MCF 10A (cell line): ENCODE results near the gene PDPN. TPM values are rescaled to one million over a fixed set of nuclear protein-coding genes. Genes with fewer than 3 reads are reported as not detected.

Experiments
- BruUV-seq: library from RNA; stranded (reverse); fragments of 400-500 nt; replicated peaks from 2 replicates; lab custom pipeline; 2021; lab: Mats Ljungman, UMichigan
- CTCF ChIA-PET: fragments of 300-600 bp; sonication (Branson Sonifier 250); formaldehyde crosslinking; extraction: SDS; loops from one replicate; lab custom pipeline; 2021; ENCODE audit warnings: antibody characterized with exemption, inconsistent platforms; lab: Yijun Ruan, JAX
- POLR2A ChIA-PET: fragments of 300-600, 350-650 bp; sonication (Branson Sonifier 250); formaldehyde crosslinking; extraction: SDS; loops from one replicate; lab custom pipeline; 2020; ENCODE audit warnings: antibody characterized with exemption, inconsistent platforms; lab: Yijun Ruan, JAX
- DNase-seq: peaks from one replicate; pipeline ENCODE4 v3.0.0-alpha.2; 2018; ENCODE audit not compliant: unreplicated experiment
- H3K27ac Mint-ChIP-seq: one replicate; pipeline ENCODE4 v1.8.0; 2022; ENCODE audit warnings: mild to moderate bottlenecking, low read depth, mixed read lengths; ENCODE audit not compliant: unreplicated experiment
- H3K27me3 Mint-ChIP-seq: one replicate; pipeline ENCODE4 v1.8.0; 2022; ENCODE audit warnings: mixed read lengths; ENCODE audit not compliant: insufficient read depth, unreplicated experiment
- H3K36me3 Mint-ChIP-seq: one replicate; pipeline ENCODE4 v1.8.0; 2022; ENCODE audit warnings: mild to moderate bottlenecking, moderate library complexity, mixed read lengths; ENCODE audit not compliant: insufficient read depth, unreplicated experiment
- H3K4me1 Mint-ChIP-seq: one replicate; pipeline ENCODE4 v1.8.0; 2022; ENCODE audit warnings: mixed read lengths; ENCODE audit not compliant: insufficient read depth, unreplicated experiment
- H3K4me3 Mint-ChIP-seq: one replicate; pipeline ENCODE4 v1.8.0; 2022; ENCODE audit warnings: mild to moderate bottlenecking, moderate library complexity, mixed read lengths; ENCODE audit not compliant: unreplicated experiment
- H3K9me3 Mint-ChIP-seq: one replicate; pipeline ENCODE4 v1.8.0; 2022; ENCODE audit warnings: mixed read lengths; ENCODE audit not compliant: unreplicated experiment
- CTCF ChIP-seq: fragments of 200-600 bp; IDR thresholded peaks from one replicate; pipeline ENCODE4 v1.8.0; 2022; ENCODE audit warnings: antibody characterized with exemption, mild to moderate bottlenecking; ENCODE audit not compliant: unreplicated experiment
- intact Hi-C: fragments of 100-400 bp; cut with micrococcal nuclease; formaldehyde crosslinking; loops from 2 replicates; pipeline ENCODE4 v1.14.1; 2022
- total RNA-seq: library from RNA; stranded (reverse); gene quantifications from 2 replicates; pipeline ENCODE4 v1.2.3, GENCODE V29; 2022

Gene PDPN
- total RNA-seq, 1 experiment from 2014 or later: 35.1 TPM

- intact Hi-C loops: loop anchor here (1.0 kb wide), 1 partner anchor 37 kb away; no protein-coding TSS in a partner anchor
- no peak for TF ChIP-seq CTCF
- POLR2A ChIA-PET: interaction anchor here (0.7 to 13.3 kb wide), 18 partner anchors 8 to 334 kb away, joined by 3 to 253 read pairs (median 6); partner anchors contain the start of gene PDPN
- Mint-ChIP-seq H3K27me3 (no peaks in the 10 kb centered on the region), H3K4me3 (peak overlapping the region; percentile 26), H3K36me3 (peaks cover 37% of the 10 kb centered on the region), H3K9me3 (peaks cover 6% of the 10 kb centered on the region), H3K4me1 (peaks cover 54% of the 10 kb centered on the region), H3K27ac (peak overlapping the region; percentile 97)
- DNase-seq: no peak
- BruUV-seq: no TSS peak
- CTCF ChIA-PET: interaction anchor here (1.3 to 2.0 kb wide), 2 partner anchors 13 to 16 kb away, joined by 4 to 5 read pairs; no protein-coding TSS in a partner anchor
These were observed 37.2 kb downstream of the PDPN start for GRCh38 chr1:13620825-13621224.

GRCh38 chr1:13622446-13622845 is 38.8 kb downstream of the PDPN start:
- peak overlapping the region; percentile 17 for H3K27ac Mint-ChIP-seq
- H3K4me3 Mint-ChIP-seq: no peak overlapping the region
- ChIA-PET CTCF (interaction anchor here (0.6 to 1.0 kb wide), 2 partner anchors 45 to 103 kb away, joined by 3 to 6 read pairs; no protein-coding TSS in a partner anchor), POLR2A (interaction anchor here (0.9 to 13.3 kb wide), 3 partner anchors 9 to 37 kb away, joined by 4 to 253 read pairs (median 53); partner anchors contain the start of gene PDPN)
- TF ChIP-seq CTCF: no peak
- BruUV-seq: no TSS peak
- peaks cover 50% of the 10 kb centered on the region for H3K4me1 Mint-ChIP-seq
- H3K27me3 Mint-ChIP-seq: no peaks in the 10 kb centered on the region
- DNase-seq: no peak
- peaks cover 21% of the 10 kb centered on the region for H3K36me3 Mint-ChIP-seq
- H3K9me3 Mint-ChIP-seq: peaks cover 6% of the 10 kb centered on the region
- intact Hi-C loops: no loop called here

DNA sequence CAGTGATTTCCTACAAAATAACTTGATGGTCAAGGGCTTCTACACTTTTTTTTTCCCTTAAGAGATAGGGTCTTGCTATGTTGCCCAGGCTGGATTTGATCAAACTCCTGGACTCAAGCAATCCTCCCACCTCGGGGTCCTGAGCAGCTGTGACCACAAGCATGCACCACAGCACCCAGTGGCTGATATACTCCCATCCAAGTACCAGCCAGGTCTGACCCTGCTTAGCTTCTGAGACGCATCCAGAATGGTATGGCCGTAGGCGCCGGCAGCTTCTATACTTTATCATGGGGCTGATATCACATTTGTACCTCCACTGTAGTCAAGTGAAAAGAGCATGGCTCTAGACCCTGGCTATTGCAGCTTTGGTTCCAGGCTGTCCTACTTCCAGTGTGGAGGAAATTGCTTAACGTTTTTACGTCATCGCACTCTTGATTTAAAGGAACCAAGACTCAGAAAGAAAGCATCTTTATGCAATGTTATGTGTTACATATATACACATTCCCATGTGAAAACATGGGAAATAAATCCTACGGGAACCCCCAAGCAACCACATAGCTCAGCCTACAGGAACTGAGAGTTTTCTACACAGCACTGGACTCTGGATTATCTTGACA is 39.5 kb downstream of the PDPN start:
- Mint-ChIP-seq H3K9me3 (peaks cover 6% of the 10 kb centered on the region), H3K4me1 (peaks cover 47% of the 10 kb centered on the region), H3K36me3 (peaks cover 14% of the 10 kb centered on the region), H3K27me3 (no peaks in the 10 kb centered on the region), H3K4me3 (no peak overlapping the region), H3K27ac (no peak overlapping the region)
- CTCF ChIA-PET: interaction anchor here (1.0 kb wide), 1 partner anchor 45 kb away, joined by 6 read pairs; no protein-coding TSS in a partner anchor
- intact Hi-C loops: no loop called here
- DNase-seq: peak; percentile 78
- POLR2A ChIA-PET: interaction anchor here (1.1 to 13.3 kb wide), 2 partner anchors 19 to 35 kb away, joined by 3 to 253 read pairs; no protein-coding TSS in a partner anchor
- no TSS peak for BruUV-seq
- TF ChIP-seq CTCF: no peak

DNA sequence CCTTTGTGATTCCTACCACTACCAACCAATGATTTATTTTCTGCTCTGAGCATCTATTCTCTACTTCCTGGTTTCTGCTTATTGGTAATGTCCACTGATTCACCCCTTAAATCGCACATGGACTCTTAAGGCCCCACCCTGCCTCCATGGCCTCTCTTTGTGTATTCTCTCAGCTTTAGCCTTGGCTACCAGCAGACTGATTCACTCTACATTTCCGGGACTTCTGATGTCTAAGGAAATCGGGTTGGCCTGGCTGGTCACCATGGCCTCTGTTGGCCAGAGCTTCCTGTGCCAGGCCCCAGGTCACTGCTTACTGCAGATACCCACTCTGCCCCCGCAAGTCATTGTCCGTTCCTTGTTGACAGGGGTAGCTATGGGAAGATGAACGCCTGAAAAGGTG is 40.9 kb downstream of the PDPN start:
- DNase-seq: no peak
- peaks cover 12% of the 10 kb centered on the region for H3K36me3 Mint-ChIP-seq
- BruUV-seq: no TSS peak
- H3K4me3 Mint-ChIP-seq: no peak overlapping the region
- no peaks in the 10 kb centered on the region for H3K27me3 Mint-ChIP-seq
- H3K9me3 Mint-ChIP-seq: peaks cover 6% of the 10 kb centered on the region
- intact Hi-C loops: no loop called here
- H3K27ac Mint-ChIP-seq: no peak overlapping the region
- peaks cover 39% of the 10 kb centered on the region for H3K4me1 Mint-ChIP-seq
- CTCF ChIA-PET: interaction anchor here (0.7 kb wide), 1 partner anchor 14 kb away, joined by 3 read pairs; no protein-coding TSS in a partner anchor
- no peak for TF ChIP-seq CTCF
- POLR2A ChIA-PET: interaction anchor here (1.1 to 13.3 kb wide), 3 partner anchors 12 to 37 kb away, joined by 3 to 253 read pairs (median 5); no protein-coding TSS in a partner anchor
